GM18951 (cell line): ENCODE measurements around the gene NEK11.
A peak's percentile ranks its signal among the peaks of the same experiment; 100 is the strongest.

Experiments
- POLR2A ChIP-seq: IDR thresholded peaks from 4 replicates; pipeline ENCODE4 v1.6.1; 2011; ENCODE audit warnings: mild to moderate bottlenecking; ENCODE audit not compliant: insufficient read length, insufficient read depth; ENCODE audit errors: extremely low read depth
- in situ Hi-C: fragments of 300-500 bp; cut with MboI; formaldehyde crosslinking; loops from one replicate; pipeline ENCODE4 v1.12.0; 2022; ENCODE audit warnings: low sequenced_read_pairs, mixed read lengths, inconsistent platforms; ENCODE audit not compliant: unreplicated experiment

Gene NEK11

DNA sequence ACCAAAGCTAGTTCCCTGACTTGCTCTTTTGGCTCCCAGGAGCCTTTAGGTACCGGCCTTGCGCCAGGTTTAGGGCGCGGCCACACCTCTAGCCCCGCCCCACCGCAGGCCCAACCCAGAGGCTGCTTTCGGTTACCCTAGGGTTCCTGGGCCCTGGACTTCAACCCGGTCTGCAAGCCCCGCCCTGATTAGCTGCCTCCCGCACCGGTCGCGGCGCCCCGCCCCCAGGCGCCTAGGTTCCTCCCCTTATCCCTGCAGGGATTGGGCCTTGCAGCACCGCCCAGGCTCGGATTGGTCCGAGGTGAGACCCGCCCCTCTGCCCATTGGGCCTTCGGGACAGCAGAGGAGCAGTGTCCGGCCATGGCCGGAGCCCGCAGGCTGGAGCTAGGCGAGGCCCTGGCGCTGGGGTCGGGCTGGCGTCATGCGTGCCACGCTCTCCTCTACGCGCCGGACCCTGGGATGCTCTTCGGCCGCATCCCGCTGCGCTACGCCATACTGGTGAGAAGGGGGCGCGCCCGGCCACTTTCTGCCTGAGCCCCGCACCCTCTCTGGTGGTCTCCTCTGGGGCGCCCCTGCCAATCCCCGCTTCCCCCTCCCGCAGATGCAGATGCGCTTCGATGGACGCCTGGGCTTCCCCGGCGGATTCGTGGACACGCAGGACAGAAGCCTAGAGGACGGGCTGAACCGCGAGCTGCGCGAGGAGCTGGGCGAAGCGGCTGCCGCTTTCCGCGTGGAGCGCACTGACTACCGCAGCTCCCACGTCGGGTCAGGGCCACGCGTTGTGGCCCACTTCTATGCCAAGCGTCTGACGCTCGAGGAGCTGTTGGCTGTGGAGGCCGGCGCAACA, 355.0 kb downstream of the NEK11 start, which contains the start of gene NUDT16:
NUDT16 (plus strand) TSS at position 330 of the 847 bp plus-strand sequence; CDS start at position 361, 31 bp downstream.
- peak; percentile 94 for TF ChIP-seq POLR2A
- in situ Hi-C loops = no loop called here

DNA sequence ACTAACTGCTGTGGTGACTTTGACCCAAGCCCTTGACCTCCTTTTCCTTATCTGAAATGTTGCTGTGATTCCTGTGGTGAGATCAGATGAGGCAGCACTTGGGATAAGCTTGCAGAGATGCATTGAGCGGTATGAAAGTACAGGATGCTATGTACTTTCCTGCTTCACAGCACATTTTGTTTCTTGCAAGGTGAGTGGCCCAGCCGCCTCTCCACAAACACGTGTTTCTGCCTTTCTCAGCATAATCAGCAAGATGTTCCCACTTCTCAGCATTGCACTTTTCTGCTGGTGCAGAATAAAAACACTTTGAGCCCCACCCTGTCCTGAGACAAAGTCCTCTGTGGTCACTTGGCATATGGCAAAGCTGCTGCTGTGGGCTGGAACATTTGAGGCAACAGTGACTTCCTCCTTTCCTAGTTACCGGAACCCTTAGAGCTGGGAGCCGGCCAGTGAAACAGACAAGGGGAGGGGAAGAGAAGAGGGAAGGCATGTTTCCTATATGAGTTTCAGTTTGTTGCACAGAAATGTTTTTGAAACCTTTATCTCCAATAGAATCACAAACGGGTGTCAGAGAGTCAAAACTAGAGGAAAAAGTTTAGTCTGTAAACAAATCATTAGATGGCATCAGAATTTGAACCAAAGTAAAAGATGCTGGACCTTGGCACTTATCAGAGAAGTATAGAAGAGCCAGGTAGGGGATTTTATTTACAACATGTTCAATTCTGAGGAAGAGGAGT, 359.9 kb downstream of the NEK11 start:
- no peak for TF ChIP-seq POLR2A
- in situ Hi-C loops = no loop called here

DNA sequence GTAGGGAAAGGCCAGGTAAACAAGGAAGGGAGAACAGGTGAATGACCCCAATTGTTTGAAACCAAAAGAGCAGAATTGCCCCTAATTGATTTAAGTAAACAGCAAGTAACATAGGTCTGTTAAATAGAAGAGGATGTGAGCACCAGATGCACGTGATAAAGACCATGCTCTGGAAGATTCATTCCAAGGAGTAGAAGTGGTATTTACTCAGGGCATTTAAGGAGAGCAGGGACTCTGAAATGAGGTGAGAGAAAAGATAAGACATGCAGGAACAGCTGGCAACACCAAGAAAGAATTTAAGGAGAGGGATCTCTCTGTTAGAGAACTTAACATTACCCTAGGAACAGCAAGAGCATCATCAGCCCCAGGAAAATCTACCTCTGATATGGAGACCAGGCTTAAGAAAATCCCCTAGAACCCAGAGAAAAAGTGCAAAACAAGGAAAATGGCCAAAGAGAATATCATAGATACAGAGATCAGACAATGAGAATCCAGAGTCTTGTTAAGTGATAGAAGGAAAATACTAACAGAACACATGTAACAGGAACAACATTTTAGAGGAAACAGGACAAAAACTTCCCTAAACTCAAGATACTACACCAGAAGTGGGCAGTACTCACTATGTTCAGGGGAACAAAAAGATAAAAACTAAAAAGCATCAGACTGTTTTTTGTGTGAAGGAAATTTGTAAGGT, 361.3 kb downstream of the NEK11 start:
- in situ Hi-C loops = no loop called here

DNA sequence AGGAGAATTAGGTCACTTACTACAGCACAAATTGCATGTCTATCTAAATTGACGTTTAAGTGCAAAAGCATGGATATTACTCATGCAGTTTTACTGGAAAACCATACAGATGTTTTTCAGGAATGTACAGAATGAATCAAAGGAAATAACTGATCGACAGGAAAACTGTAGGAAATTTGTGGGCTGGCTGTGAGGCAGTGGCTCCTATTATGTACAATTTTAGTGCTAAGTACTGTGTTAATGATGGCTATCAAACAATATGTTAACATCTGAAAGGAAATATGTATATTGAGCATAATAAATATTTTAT, 361.8 kb downstream of the NEK11 start:
- TF ChIP-seq POLR2A = no peak
- in situ Hi-C loops = no loop called here

More for the DNA sequence above, 361.3 kb downstream of the NEK11 start:
- TF ChIP-seq POLR2A = no peak

DNA sequence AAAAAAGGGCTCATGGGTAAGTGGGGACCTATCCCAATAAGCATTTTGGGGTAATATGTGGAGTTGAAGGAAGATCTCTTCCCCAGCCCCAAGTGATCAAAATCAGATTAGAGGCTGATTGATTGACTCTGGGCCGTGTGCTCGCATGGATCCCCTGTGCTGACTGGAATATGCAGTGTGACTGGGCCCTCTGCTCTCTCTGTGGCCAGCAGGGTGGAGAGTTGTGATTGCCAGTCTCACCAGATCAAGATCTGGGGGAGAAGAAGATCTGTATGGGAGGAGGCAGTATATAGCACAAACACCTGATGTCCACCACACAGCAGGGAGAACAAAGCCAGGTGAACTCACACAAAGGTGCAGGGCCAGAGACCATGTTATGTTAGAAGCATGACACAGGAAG, 363.7 kb downstream of the NEK11 start:
- in situ Hi-C loops = no loop called here
- no peak for TF ChIP-seq POLR2A

DNA sequence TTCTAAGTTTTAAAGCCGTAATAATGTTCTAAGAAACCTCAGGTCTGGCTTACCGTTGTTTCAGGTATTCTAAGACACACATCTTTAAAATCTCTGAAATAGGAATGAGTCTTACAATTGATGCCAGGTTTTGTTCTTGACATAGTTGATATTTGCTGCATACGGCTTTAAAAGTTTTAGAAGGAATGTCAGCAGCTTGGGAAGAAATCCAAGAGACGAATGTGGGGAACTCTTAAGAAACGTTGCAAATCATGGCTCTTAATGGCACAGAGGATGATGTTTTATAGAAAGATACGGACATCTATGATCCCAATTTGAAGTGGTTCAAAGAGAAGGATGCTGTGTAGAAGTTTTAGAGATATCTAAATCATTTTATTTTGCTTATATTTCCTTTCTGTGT, 366.4 kb downstream of the NEK11 start:
- no peak for TF ChIP-seq POLR2A
- in situ Hi-C loops = no loop called here

DNA sequence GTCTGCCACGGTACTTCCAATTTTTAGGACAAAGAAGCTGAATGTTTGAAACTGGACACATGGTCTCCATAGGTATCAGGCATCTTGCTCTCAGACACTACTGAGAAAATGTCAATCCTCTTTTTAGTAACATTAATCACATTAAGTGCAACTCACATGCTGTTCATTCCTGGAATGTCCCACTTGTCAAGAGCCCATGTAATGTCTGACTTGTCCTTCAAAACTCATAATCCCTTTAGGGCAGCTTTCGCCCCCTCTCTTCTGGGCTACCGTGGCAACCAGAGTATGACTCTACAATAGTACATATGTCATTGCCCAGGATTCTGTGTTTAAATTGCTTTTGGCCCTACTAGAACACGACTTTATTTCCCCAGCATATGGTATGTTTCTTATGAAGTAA, 367.2 kb downstream of the NEK11 start:
- no peak for TF ChIP-seq POLR2A

DNA sequence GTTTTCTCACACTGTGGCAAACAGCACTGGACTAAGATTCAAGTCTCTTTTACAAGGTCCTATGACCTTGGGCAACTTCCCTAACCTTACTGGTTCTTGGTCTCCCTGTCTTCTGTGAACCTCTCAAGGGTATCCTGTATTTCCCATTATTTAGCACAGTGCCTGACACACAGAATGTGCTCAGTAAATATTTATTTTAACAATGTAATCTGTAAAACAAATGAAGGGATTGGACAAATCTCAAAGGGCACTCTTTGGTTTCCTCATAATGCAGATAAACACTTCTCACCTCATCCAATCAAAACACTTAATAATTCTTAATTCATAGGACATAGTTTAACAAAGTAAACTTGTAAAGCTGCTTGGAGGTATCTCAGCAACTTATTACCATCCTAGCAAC, 367.7 kb downstream of the NEK11 start:
- no peak for TF ChIP-seq POLR2A
- in situ Hi-C loops = no loop called here

More for the DNA sequence above, 367.2 kb downstream of the NEK11 start:
- in situ Hi-C loops = no loop called here

DNA sequence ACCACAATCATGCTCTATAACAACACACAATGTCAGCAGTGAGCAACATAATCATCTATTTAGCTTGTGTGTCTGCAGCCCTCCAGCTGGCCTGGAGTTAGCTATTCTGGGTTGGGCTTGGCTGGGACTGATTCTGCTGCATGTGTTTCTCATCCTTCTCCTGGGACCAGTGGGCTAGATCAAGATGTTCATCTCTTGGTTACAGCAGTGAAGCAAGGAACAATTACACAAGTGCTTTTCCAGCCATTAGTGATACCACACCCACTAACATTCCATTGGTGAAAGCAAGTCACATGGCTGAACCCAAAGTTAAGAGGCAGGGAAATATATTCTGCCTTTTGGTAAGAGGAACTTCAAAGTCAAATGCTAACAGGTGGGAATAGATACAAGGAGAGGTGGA, 369.5 kb downstream of the NEK11 start:
- TF ChIP-seq POLR2A = no peak
- in situ Hi-C loops = no loop called here

DNA sequence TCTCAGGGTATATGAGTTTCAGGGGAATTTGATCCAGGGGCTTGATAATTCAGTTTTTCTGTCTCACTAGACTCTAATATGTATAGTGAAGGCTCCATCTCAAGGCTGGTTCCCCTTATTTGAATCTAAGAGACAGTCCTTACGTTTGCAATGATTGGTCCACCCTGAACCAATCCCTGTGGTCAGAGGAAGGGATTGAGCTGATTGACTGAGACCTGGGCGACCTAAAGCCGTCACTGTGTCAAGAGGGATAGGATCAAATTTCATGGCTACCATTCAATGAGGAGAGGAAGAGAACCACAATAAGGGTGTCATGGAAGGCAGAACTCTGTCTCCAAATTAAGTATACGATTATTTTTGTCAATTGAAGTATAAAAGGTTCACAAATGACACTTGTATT, 371.2 kb downstream of the NEK11 start:
- in situ Hi-C loops = no loop called here
- no peak for TF ChIP-seq POLR2A
